Calu3 (cell line): Measurements from ENCODE around the gene GPN1. TPM values are rescaled to one million over a fixed set of nuclear protein-coding genes. Genes with fewer than 3 reads are reported as not detected.
"Not testable (repeated sequence)": the region's sequence is repeated elsewhere in the genome, so short reads cannot be mapped to it uniquely, and the experiment has no call there.

Experiments
- BruUV-seq: library from RNA; stranded (reverse); fragments of 400-500 nt; replicated peaks from 2 replicates; lab custom pipeline; 2021; lab: Mats Ljungman, UMichigan
- CTCF ChIA-PET: fragments of 300-600 bp; sonication (Branson Sonifier 250); formaldehyde crosslinking; loops from one replicate; lab custom pipeline; 2022; ENCODE audit warnings: antibody characterized with exemption; lab: Charles Lee
- DNase-seq: peaks from one replicate; pipeline ENCODE4 v3.0.0; 2022
- H3K27ac Mint-ChIP-seq: one replicate; pipeline ENCODE4 v1.8.0; 2022; ENCODE audit warnings: mixed read lengths; ENCODE audit not compliant: unreplicated experiment
- H3K27me3 Mint-ChIP-seq: one replicate; pipeline ENCODE4 v1.8.0; 2022; ENCODE audit warnings: mixed read lengths; ENCODE audit not compliant: unreplicated experiment
- H3K36me3 Mint-ChIP-seq: one replicate; pipeline ENCODE4 v1.8.0; 2022; ENCODE audit warnings: mild to moderate bottlenecking, moderate library complexity, mixed read lengths; ENCODE audit not compliant: insufficient read depth, unreplicated experiment
- H3K4me1 Mint-ChIP-seq: one replicate; pipeline ENCODE4 v1.8.0; 2022; ENCODE audit warnings: mild to moderate bottlenecking, low read depth, mixed read lengths; ENCODE audit not compliant: unreplicated experiment
- H3K4me3 Mint-ChIP-seq: one replicate; pipeline ENCODE4 v1.8.0; 2022; ENCODE audit warnings: mild to moderate bottlenecking, low read depth, moderate library complexity, mixed read lengths; ENCODE audit not compliant: unreplicated experiment
- H3K9me3 Mint-ChIP-seq: one replicate; pipeline ENCODE4 v1.8.0; 2022; ENCODE audit warnings: low read depth, mixed read lengths; ENCODE audit not compliant: unreplicated experiment
- intact Hi-C: fragments of 100-400 bp; cut with micrococcal nuclease; formaldehyde crosslinking; loops from one replicate; pipeline ENCODE4 v1.10.0; 2022; ENCODE audit not compliant: unreplicated experiment
- total RNA-seq: library from RNA; stranded (reverse); gene quantifications from 2 replicates; pipeline ENCODE4 v1.2.3, GENCODE V29; 2022
- TF ChIP-seq, protein P1 (sequence below): fragments of 200-600 bp; IDR thresholded peaks from one replicate; pipeline ENCODE4 v1.8.0; 2022; ENCODE audit warnings: antibody characterized with exemption; ENCODE audit not compliant: unreplicated experiment

GPN1 gene
- total RNA-seq, 1 experiment from 2014 or later = 32.6 TPM

DNA sequence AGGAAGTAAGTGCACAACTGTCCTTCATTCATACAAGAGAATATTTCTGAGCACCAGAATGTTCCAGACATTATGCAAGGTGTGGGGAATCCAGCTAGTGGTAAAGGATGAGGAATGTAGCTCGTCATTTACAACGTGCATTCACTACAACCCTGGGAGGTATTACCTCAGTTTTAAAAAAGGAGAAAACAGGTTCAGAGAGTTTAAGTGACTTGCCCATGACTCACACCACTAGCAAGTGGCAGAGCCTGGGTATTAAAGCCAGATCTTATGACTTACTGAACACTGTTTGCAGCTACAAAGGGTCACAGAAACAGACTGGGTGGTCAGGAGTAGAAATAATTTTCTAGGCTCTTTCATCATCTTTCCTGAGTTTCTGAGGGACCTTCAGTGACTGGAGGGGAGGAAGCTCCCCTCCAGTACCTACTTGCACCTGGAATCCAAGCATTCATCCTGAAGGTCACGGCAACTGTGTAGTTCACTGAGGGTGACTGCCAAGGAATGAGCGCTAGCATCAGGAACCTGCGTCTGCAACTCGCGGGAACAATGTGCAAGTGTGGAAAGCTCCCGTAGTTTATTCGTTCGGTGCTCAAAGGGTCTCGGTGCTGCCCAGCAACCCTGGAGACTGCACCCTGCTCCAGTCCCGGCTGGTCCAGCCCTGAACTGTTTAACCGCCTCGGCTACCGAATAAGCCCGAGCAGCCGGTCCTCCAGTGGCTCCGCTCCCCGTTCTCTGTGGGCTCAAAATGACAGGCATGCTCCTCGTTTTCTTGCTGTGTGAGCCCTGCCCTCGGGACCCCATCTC is 685 bp upstream of the GPN1 start:
- peak; percentile 49 for DNase-seq
- H3K27me3 Mint-ChIP-seq = no peaks in the 10 kb centered on the region
- no peaks in the 10 kb centered on the region for H3K9me3 Mint-ChIP-seq
- TF ChIP-seq, protein P1, sequence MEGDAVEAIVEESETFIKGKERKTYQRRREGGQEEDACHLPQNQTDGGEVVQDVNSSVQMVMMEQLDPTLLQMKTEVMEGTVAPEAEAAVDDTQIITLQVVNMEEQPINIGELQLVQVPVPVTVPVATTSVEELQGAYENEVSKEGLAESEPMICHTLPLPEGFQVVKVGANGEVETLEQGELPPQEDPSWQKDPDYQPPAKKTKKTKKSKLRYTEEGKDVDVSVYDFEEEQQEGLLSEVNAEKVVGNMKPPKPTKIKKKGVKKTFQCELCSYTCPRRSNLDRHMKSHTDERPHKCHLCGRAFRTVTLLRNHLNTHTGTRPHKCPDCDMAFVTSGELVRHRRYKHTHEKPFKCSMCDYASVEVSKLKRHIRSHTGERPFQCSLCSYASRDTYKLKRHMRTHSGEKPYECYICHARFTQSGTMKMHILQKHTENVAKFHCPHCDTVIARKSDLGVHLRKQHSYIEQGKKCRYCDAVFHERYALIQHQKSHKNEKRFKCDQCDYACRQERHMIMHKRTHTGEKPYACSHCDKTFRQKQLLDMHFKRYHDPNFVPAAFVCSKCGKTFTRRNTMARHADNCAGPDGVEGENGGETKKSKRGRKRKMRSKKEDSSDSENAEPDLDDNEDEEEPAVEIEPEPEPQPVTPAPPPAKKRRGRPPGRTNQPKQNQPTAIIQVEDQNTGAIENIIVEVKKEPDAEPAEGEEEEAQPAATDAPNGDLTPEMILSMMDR = no peak
- H3K4me3 Mint-ChIP-seq = no peak overlapping the region
- CTCF ChIA-PET = interaction anchor here (0.6 to 2.7 kb wide), 2 partner anchors 55 to 407 kb away, joined by 3 to 14 read pairs; no protein-coding TSS in a partner anchor
- intact Hi-C loops = loop anchor here (10.0 kb wide), 2 partner anchors 133 to 223 kb away; partner anchors contain the start of genes FNDC4, GCKR and PPM1G
- H3K36me3 Mint-ChIP-seq = peaks cover 7% of the 10 kb centered on the region
- TSS peak; percentile 64 for BruUV-seq
- peaks cover 14% of the 10 kb centered on the region for H3K4me1 Mint-ChIP-seq
- H3K27ac Mint-ChIP-seq = no peak overlapping the region

DNA sequence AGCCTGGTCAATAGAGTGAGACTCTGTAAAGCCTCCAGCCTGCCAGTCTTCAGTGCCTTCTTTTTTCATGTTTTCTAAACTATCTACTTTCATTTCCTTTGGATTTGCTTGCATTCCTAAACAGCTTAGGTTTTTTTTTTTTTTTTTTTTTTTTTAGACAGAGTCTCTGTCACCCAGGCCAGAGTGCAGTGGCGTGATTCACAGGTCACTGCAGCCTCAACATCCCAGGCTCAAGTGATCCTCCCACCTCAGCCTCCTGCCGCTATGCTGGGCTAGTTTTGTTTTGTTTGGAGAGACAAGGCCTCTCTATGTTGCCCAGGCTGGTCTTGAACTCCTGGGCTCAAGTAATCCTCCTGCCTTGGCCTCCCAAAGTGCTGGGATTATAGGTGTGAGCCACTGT is 1.4 kb downstream of the GPN1 start:
- intact Hi-C loops, H3K4me3 Mint-ChIP-seq, H3K9me3 Mint-ChIP-seq, BruUV-seq, CTCF ChIA-PET, H3K27ac Mint-ChIP-seq, DNase-seq, H3K27me3 Mint-ChIP-seq: not testable (repeated sequence)
- Mint-ChIP-seq H3K4me1 (peaks cover 14% of the 10 kb centered on the region), H3K36me3 (peaks cover 18% of the 10 kb centered on the region)

DNA sequence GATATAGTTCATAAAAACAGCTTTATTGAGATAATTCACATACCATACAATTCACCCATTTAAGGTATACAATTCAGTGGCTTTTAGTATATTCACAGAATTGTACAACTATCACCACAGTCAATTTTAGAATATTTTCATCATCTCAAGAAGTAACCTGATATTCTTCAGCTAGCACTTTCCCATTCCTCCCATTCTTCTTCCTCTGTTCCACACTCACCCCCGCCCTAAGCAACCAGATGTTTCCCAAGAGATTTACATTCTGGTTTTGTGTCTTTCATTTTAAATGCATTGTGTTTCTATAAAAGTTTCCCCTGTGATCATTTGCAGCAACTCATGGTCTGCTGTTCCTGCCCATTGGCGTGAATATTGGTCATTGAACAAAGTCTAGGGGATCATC is 5.4 kb downstream of the GPN1 start:
- H3K9me3 Mint-ChIP-seq = no peaks in the 10 kb centered on the region
- intact Hi-C loops = no loop called here
- TF ChIP-seq, protein P1 = no peak
- H3K4me1 Mint-ChIP-seq = no peaks in the 10 kb centered on the region
- H3K4me3 Mint-ChIP-seq = no peak overlapping the region
- H3K27me3 Mint-ChIP-seq = no peaks in the 10 kb centered on the region
- DNase-seq = no peak
- H3K36me3 Mint-ChIP-seq = peaks cover 31% of the 10 kb centered on the region
- CTCF ChIA-PET = no interaction called here
- no TSS peak for BruUV-seq
- H3K27ac Mint-ChIP-seq = no peak overlapping the region

DNA sequence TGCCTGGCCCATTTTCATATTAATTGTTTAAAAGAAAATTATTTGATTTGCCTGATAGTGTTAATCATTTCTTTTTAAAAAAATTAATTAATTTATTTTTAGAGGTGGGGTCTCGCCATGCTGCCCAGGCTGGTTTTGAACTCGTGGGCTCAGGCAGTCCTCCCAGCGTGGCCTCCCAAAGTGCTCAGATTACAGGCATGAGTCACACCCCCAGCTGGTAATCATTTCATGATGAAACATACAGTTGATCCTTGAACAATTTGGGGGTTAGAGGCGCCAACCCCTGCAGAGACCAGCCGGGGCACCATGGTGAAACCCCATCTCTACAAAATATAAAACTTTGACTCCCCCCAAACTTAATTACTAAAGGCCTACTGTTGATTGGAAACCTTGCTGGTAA is 7.9 kb downstream of the GPN1 start:
- DNase-seq = no peak
- Mint-ChIP-seq H3K27ac (no peak overlapping the region), H3K9me3 (no peaks in the 10 kb centered on the region), H3K4me1 (no peaks in the 10 kb centered on the region), H3K4me3 (no peak overlapping the region), H3K36me3 (peaks cover 41% of the 10 kb centered on the region), H3K27me3 (no peaks in the 10 kb centered on the region)
- CTCF ChIA-PET = no interaction called here
- TF ChIP-seq, protein P1 = no peak
- intact Hi-C loops = no loop called here
- BruUV-seq = no TSS peak
